Osteocyte (in vitro differentiated cells): ENCODE data around the gene SCYGR4. TPM values are rescaled to one million over a fixed set of nuclear protein-coding genes. Genes with fewer than 3 reads are reported as not detected.

Source experiments
- DNase-seq: peaks from one replicate; pipeline ENCODE4 v3.0.0; 2021; ENCODE audit warnings: mixed read lengths; ENCODE audit not compliant: unreplicated experiment; ENCODE audit errors: extremely low spot score
- H3K27ac Mint-ChIP-seq: one replicate; pipeline ENCODE4 v1.8.0; 2021; ENCODE audit warnings: mild to moderate bottlenecking, mixed read lengths; ENCODE audit not compliant: unreplicated experiment
- H3K27me3 Mint-ChIP-seq: one replicate; pipeline ENCODE4 v1.8.0; 2021; ENCODE audit warnings: mixed read lengths; ENCODE audit not compliant: unreplicated experiment
- H3K36me3 Mint-ChIP-seq: one replicate; pipeline ENCODE4 v1.8.0; 2021; ENCODE audit warnings: mixed read lengths; ENCODE audit not compliant: unreplicated experiment
- H3K4me1 Mint-ChIP-seq: one replicate; pipeline ENCODE4 v1.8.0; 2021; ENCODE audit warnings: mixed read lengths; ENCODE audit not compliant: unreplicated experiment
- H3K4me3 Mint-ChIP-seq: one replicate; pipeline ENCODE4 v1.8.0; 2021; ENCODE audit warnings: mild to moderate bottlenecking, moderate library complexity, mixed read lengths; ENCODE audit not compliant: unreplicated experiment
- H3K9me3 Mint-ChIP-seq: one replicate; pipeline ENCODE4 v1.8.0; 2021; ENCODE audit warnings: mixed read lengths; ENCODE audit not compliant: unreplicated experiment
- CTCF ChIP-seq: fragments of 200-600 bp; sonication (generic); IDR thresholded peaks from 2 replicates; pipeline ENCODE4 v1.5.0; 2021; ENCODE audit warnings: antibody characterized with exemption, mild to moderate bottlenecking, moderate library complexity
- total RNA-seq: library from RNA; stranded (reverse); gene quantifications from 2 replicates; pipeline ENCODE4 v1.2.1, GENCODE V29; 2021

The SCYGR4 gene
- total RNA-seq, 1 donor from 2014 or later, result not detected

- no peak for TF ChIP-seq CTCF
Observed at GRCh38 chr2:227629435-227629834, 12.1 kb downstream of the SCYGR4 start.

GRCh38 chr2:227630322-227630721 is 13.0 kb downstream of the SCYGR4 start:
- no peak for TF ChIP-seq CTCF
- no peak for DNase-seq
- no peak overlapping the region for H3K27ac Mint-ChIP-seq
- peaks cover 19% of the 10 kb centered on the region for H3K27me3 Mint-ChIP-seq
- H3K4me3 Mint-ChIP-seq, result no peak overlapping the region
- no peaks in the 10 kb centered on the region for H3K4me1 Mint-ChIP-seq
- H3K36me3 Mint-ChIP-seq, result no peaks in the 10 kb centered on the region
- no peaks in the 10 kb centered on the region for H3K9me3 Mint-ChIP-seq

More at GRCh38 chr2:227629435-227629834, 12.1 kb downstream of the SCYGR4 start:
- no peak for DNase-seq
- Mint-ChIP-seq H3K4me3 (no peak overlapping the region), H3K27me3 (peaks cover 19% of the 10 kb centered on the region), H3K4me1 (no peaks in the 10 kb centered on the region), H3K9me3 (no peaks in the 10 kb centered on the region), H3K36me3 (no peaks in the 10 kb centered on the region), H3K27ac (no peak overlapping the region)

DNA sequence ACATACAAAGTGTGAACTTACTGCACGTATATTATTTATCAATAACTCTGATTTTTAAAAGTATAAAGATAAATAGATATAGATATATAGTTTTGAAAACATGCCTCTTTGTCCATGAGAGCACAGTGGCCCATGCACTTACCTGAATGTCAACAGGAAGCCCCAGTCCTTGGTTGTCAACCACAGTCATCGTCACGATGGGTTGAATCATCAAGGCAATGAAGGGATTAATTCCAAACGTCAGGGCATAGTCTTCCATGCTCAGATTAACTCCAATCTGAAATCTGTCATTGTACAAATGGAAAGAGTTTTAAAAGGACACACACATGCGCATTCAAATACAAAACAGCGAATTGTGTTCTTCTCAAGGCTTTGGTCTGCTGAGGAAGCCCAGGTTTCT is 15.5 kb downstream of the SCYGR4 start:
- H3K27me3 Mint-ChIP-seq, result peaks cover 19% of the 10 kb centered on the region
- TF ChIP-seq CTCF, result no peak
- no peak for DNase-seq
- no peaks in the 10 kb centered on the region for H3K9me3 Mint-ChIP-seq
- H3K36me3 Mint-ChIP-seq, result no peaks in the 10 kb centered on the region
- no peak overlapping the region for H3K4me3 Mint-ChIP-seq
- no peak overlapping the region for H3K27ac Mint-ChIP-seq
- no peaks in the 10 kb centered on the region for H3K4me1 Mint-ChIP-seq

GRCh38 chr2:227634201-227634600 is 16.9 kb downstream of the SCYGR4 start:
- no peaks in the 10 kb centered on the region for H3K9me3 Mint-ChIP-seq
- no peak for TF ChIP-seq CTCF
- H3K27ac Mint-ChIP-seq, result no peak overlapping the region
- no peak overlapping the region for H3K4me3 Mint-ChIP-seq
- H3K36me3 Mint-ChIP-seq, result no peaks in the 10 kb centered on the region
- DNase-seq, result no peak
- H3K4me1 Mint-ChIP-seq, result no peaks in the 10 kb centered on the region
- peaks cover 19% of the 10 kb centered on the region for H3K27me3 Mint-ChIP-seq

DNA sequence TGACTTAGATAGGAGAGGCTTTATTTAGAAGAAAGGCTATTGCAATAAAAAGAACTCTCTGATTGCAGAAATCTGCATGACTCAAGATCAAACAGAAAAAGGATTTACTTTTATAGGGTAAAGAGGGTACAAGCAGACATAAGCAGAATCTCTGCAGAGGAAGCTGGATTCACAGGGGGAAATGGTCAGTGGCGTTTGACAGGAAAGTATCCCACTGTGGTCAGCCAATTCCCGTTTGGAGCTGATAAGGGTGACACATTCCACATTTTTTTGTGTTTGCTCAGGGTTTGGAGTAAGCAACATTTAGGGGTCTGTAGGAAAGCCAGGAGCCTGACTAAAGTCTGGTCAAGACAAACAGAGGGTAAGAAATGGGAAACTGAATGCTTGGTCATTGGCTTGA is 25.4 kb downstream of the SCYGR4 start:
- H3K27ac Mint-ChIP-seq, result no peak overlapping the region
- DNase-seq, result no peak
- H3K4me1 Mint-ChIP-seq, result no peaks in the 10 kb centered on the region

More for the DNA sequence above, 25.4 kb downstream of the SCYGR4 start:
- Mint-ChIP-seq H3K27me3 (peaks cover 14% of the 10 kb centered on the region), H3K36me3 (no peaks in the 10 kb centered on the region), H3K4me3 (no peak overlapping the region), H3K9me3 (no peaks in the 10 kb centered on the region)
- TF ChIP-seq CTCF, result no peak
